Measurements from ENCODE around the gene ZNF423. TPM values are rescaled to one million over a fixed set of nuclear protein-coding genes. Genes with fewer than 3 reads are reported as not detected.

The ZNF423 gene
- total RNA-seq, 1 experiment from 2014 or later, result 11.1 TPM

DNA sequence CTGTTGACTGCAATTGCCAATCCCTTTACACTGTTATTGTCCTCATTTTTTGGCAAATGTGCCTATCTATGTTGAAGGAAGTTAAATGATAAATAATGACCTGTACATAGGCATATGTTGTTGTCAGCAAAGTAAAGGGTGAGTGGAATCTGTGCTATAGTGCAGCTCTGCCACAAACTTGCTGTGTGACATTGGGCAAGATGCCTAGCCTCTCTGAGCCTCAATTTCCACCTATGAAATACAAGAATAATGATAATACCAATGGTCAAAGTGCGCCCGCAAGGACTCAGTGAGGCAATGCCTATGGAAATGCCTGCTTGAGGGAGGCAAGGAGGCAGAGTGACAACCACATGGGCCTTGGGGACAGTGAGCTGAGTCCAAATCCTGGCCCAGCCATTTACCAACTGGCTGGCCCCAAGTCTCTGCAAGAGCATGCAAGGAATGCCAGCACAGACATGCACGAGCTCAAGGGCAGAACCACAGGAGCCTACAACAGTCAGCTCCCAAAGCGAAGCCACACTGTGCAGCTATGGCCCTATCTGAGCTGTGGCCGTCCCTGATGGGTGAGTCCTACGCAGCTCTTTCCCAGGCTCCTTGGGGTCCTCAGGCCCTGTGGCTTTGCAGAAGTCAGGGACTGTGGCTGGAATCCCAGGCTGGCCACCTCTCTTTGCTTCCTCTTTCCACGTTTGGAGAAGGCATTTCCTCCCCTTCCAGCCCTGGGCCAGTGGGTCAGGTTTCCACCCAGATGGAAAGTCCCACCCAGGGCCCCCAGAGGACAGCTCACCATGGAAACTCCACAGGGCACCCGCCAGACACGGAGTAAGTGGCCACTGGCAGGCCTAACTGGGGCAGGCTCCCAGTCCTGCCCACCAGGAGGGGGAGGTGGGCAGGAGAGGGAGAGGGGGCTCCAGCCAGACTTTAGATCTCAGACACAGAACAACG, 82.1 kb downstream of the ZNF423 start:
- CTCF ChIA-PET, result no interaction called here
- H3K27ac ChIP-seq (ENCODE audit: low read depth, low read length, poor library complexity, severe bottlenecking), result no peak overlapping the region
- TF ChIP-seq EZH2 (IDR thresholded peaks at IDR 0.05; ENCODE audit: borderline replicate concordance, low read depth, low read length, poor library complexity, severe bottlenecking) (no peak), CTCF (conservative IDR thresholded peaks at IDR 0.05; ENCODE audit: low read depth, low read length) (no peak)

GRCh38 chr16:49767998-49768397, 87.9 kb downstream of the ZNF423 start:
- TF ChIP-seq CTCF (conservative IDR thresholded peaks at IDR 0.05; ENCODE audit: low read depth, low read length), result no peak
- TF ChIP-seq EZH2 (IDR thresholded peaks at IDR 0.05; ENCODE audit: borderline replicate concordance, low read depth, low read length, poor library complexity, severe bottlenecking), result no peak
- Histone ChIP-seq H3K9me3 (ENCODE audit: low read depth, low read length, poor library complexity, severe bottlenecking) (no peaks in the 10 kb centered on the region), H3K27me3 (replicated peaks; ENCODE audit: insufficient read depth, low read depth, low read length, poor library complexity) (no peaks in the 10 kb centered on the region), H3K36me3 (ENCODE audit: insufficient read depth, low read length, poor library complexity, severe bottlenecking) (no peaks in the 10 kb centered on the region), H3K4me1 (ENCODE audit: insufficient read depth, low read length, poor library complexity, severe bottlenecking) (no peaks in the 10 kb centered on the region), H3K4me3 (ENCODE audit: low read depth, low read length, poor library complexity, severe bottlenecking) (no peak overlapping the region), H3K27ac (ENCODE audit: low read depth, low read length, poor library complexity, severe bottlenecking) (no peak overlapping the region)
- ChIA-PET POLR2A (ENCODE audit: low non-redundant PET) (no interaction called here), CTCF (no interaction called here)
- no TSS peak for BruUV-seq (replicated peaks)
- DNase-seq (ENCODE audit: low spot score), result no peak
- intact Hi-C loops (cut with micrococcal nuclease; ENCODE audit: unreplicated experiment), result no loop called here

More for the DNA sequence above, 82.1 kb downstream of the ZNF423 start:
- POLR2A ChIA-PET (ENCODE audit: low non-redundant PET), result no interaction called here
- Histone ChIP-seq H3K27me3 (replicated peaks; ENCODE audit: insufficient read depth, low read depth, low read length, poor library complexity) (no peaks in the 10 kb centered on the region), H3K36me3 (ENCODE audit: insufficient read depth, low read length, poor library complexity, severe bottlenecking) (no peaks in the 10 kb centered on the region), H3K4me1 (ENCODE audit: insufficient read depth, low read length, poor library complexity, severe bottlenecking) (no peaks in the 10 kb centered on the region), H3K4me3 (ENCODE audit: low read depth, low read length, poor library complexity, severe bottlenecking) (no peak overlapping the region), H3K9me3 (ENCODE audit: low read depth, low read length, poor library complexity, severe bottlenecking) (no peaks in the 10 kb centered on the region)
- no peak for DNase-seq (ENCODE audit: low spot score)
- intact Hi-C loops (cut with micrococcal nuclease; ENCODE audit: unreplicated experiment), result no loop called here
- no TSS peak for BruUV-seq (replicated peaks)

GRCh38 chr16:49767414-49767813, 88.5 kb downstream of the ZNF423 start:
- H3K4me3 ChIP-seq (ENCODE audit: low read depth, low read length, poor library complexity, severe bottlenecking), result no peak overlapping the region
- no TSS peak for BruUV-seq (replicated peaks)
- ChIA-PET CTCF (no interaction called here), POLR2A (ENCODE audit: low non-redundant PET) (no interaction called here)
- no peaks in the 10 kb centered on the region for H3K9me3 ChIP-seq (ENCODE audit: low read depth, low read length, poor library complexity, severe bottlenecking)
- intact Hi-C loops (cut with micrococcal nuclease; ENCODE audit: unreplicated experiment), result no loop called here
- H3K27ac ChIP-seq (ENCODE audit: low read depth, low read length, poor library complexity, severe bottlenecking), result no peak overlapping the region
- DNase-seq (ENCODE audit: low spot score), result no peak
- no peaks in the 10 kb centered on the region for H3K27me3 ChIP-seq (replicated peaks; ENCODE audit: insufficient read depth, low read depth, low read length, poor library complexity)
- no peaks in the 10 kb centered on the region for H3K36me3 ChIP-seq (ENCODE audit: insufficient read depth, low read length, poor library complexity, severe bottlenecking)
- no peak for TF ChIP-seq CTCF (conservative IDR thresholded peaks at IDR 0.05; ENCODE audit: low read depth, low read length)
- TF ChIP-seq EZH2 (IDR thresholded peaks at IDR 0.05; ENCODE audit: borderline replicate concordance, low read depth, low read length, poor library complexity, severe bottlenecking), result no peak
- no peaks in the 10 kb centered on the region for H3K4me1 ChIP-seq (ENCODE audit: insufficient read depth, low read length, poor library complexity, severe bottlenecking)
